ENCODE measurements around the gene TMEM156.

DNA sequence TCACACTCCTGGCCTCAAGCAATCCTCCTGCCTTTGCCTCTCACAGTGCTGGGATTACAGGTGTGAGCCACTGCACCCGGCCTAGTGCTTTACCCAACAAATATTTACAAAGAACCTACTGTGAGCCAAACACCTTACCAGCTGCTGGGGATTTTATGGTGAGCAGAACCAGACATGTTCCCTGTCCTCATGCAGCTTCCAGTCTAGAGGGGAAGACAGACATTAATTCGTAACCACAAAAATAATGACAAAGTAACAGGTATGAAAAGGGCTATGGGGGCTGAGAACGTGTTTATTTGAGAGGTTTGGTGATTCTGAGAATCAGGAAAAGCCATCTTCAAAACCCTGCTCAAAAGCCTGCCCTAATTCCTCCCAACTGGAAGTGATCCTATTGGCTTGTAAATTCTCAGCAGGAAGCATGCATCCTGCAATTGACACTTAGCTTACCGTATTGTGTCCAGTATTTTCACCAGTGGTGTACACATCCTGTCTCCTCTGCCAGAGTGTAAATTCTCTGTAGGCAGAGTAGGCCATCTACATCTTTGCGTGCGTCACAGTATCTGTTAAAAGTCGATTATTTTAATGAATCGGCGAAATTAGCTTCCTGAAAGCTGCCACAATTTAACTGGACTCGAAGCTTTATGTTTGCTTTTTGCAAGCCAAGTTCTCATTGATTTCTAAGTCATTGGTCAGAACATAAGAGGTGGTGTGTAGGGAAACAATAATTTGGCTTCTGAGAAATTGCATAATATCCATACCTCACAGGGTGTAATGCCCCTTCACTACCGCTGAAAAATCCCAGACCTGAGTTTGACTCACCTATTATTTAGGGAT is 67.0 kb downstream of the TMEM156 start:
- TF ChIP-seq, protein P1, sequence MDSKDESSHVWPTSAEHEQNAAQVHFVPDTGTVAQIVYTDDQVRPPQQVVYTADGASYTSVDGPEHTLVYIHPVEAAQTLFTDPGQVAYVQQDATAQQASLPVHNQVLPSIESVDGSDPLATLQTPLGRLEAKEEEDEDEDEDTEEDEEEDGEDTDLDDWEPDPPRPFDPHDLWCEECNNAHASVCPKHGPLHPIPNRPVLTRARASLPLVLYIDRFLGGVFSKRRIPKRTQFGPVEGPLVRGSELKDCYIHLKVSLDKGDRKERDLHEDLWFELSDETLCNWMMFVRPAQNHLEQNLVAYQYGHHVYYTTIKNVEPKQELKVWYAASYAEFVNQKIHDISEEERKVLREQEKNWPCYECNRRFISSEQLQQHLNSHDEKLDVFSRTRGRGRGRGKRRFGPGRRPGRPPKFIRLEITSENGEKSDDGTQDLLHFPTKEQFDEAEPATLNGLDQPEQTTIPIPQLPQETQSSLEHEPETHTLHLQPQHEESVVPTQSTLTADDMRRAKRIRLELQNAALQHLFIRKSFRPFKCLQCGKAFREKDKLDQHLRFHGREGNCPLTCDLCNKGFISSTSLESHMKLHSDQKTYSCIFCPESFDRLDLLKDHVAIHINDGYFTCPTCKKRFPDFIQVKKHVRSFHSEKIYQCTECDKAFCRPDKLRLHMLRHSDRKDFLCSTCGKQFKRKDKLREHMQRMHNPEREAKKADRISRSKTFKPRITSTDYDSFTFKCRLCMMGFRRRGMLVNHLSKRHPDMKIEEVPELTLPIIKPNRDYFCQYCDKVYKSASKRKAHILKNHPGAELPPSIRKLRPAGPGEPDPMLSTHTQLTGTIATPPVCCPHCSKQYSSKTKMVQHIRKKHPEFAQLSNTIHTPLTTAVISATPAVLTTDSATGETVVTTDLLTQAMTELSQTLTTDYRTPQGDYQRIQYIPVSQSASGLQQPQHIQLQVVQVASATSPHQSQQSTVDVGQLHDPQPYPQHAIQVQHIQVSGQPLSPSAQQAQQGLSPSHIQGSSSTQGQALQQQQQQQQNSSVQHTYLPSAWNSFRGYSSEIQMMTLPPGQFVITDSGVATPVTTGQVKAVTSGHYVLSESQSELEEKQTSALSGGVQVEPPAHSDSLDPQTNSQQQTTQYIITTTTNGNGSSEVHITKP (tag by site-specific recombination; IDR thresholded peaks at IDR 0.05): no peak
- TF ChIP-seq ZFP37 (tag by site-specific recombination; IDR thresholded peaks at IDR 0.05): no peak
- TF ChIP-seq HOXA7 (CRISPR knock-in tag; IDR thresholded peaks at IDR 0.05; ENCODE audit: borderline replicate concordance): no peak
- no peak for TF ChIP-seq ZNF350 (tag by site-specific recombination; IDR thresholded peaks at IDR 0.05)
- TF ChIP-seq, protein P2, sequence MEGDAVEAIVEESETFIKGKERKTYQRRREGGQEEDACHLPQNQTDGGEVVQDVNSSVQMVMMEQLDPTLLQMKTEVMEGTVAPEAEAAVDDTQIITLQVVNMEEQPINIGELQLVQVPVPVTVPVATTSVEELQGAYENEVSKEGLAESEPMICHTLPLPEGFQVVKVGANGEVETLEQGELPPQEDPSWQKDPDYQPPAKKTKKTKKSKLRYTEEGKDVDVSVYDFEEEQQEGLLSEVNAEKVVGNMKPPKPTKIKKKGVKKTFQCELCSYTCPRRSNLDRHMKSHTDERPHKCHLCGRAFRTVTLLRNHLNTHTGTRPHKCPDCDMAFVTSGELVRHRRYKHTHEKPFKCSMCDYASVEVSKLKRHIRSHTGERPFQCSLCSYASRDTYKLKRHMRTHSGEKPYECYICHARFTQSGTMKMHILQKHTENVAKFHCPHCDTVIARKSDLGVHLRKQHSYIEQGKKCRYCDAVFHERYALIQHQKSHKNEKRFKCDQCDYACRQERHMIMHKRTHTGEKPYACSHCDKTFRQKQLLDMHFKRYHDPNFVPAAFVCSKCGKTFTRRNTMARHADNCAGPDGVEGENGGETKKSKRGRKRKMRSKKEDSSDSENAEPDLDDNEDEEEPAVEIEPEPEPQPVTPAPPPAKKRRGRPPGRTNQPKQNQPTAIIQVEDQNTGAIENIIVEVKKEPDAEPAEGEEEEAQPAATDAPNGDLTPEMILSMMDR (tag by site-specific recombination; IDR thresholded peaks at IDR 0.05): no peak
- TF ChIP-seq, protein P3, sequence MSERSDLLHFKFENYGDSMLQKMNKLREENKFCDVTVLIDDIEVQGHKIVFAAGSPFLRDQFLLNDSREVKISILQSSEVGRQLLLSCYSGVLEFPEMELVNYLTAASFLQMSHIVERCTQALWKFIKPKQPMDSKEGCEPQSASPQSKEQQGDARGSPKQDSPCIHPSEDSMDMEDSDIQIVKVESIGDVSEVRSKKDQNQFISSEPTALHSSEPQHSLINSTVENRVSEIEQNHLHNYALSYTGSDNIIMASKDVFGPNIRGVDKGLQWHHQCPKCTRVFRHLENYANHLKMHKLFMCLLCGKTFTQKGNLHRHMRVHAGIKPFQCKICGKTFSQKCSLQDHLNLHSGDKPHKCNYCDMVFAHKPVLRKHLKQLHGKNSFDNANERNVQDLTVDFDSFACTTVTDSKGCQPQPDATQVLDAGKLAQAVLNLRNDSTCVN (tag by site-specific recombination; optimal IDR thresholded peaks at IDR 0.05): no peak
- no peak for TF ChIP-seq TCF7L2 (IDR thresholded peaks at IDR 0.05; ENCODE audit: borderline replicate concordance, low read depth, low read length)
- TF ChIP-seq ZNF776 (tag by site-specific recombination; IDR thresholded peaks at IDR 0.05; ENCODE audit: borderline replicate concordance): no peak
- no peak for TF ChIP-seq SETDB1 (IDR thresholded peaks at IDR 0.05; ENCODE audit: insufficient read length, low read length)
- TF ChIP-seq, protein P4, sequence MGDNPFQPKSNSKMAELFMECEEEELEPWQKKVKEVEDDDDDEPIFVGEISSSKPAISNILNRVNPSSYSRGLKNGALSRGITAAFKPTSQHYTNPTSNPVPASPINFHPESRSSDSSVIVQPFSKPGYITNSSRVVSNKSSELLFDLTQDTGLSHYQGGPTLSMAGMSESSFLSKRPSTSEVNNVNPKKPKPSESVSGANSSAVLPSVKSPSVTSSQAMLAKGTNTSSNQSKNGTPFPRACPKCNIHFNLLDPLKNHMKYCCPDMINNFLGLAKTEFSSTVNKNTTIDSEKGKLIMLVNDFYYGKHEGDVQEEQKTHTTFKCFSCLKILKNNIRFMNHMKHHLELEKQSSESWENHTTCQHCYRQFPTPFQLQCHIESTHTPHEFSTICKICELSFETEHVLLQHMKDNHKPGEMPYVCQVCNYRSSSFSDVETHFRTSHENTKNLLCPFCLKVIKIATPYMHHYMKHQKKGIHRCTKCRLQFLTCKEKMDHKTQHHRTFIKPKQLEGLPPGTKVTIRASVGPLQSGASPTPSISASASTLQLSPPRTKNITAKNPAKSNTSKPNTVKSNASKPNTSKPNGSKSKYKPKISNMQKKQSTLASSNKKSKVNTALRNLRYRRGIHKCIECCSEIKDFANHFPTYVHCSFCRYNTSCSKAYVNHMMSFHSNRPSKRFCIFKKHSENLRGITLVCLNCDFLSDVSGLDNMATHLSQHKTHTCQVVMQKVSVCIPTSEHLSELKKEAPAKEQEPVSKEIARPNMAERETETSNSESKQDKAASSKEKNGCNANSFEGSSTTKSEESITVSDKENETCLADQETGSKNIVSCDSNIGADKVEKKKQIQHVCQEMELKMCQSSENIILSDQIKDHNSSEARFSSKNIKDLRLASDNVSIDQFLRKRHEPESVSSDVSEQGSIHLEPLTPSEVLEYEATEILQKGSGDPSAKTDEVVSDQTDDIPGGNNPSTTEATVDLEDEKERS (tag by site-specific recombination; IDR thresholded peaks at IDR 0.05): no peak
